GM12892 (cell line): ENCODE results near the gene CKAP4. TPM values are rescaled to one million over a fixed set of nuclear protein-coding genes. Genes with fewer than 3 reads are reported as not detected.
"Not testable (repeated sequence)": the region's sequence is repeated elsewhere in the genome, so short reads cannot be mapped to it uniquely, and the experiment has no call there.

Experiments used
- DNase-seq: peaks from one replicate; pipeline ENCODE4 v3.0.0; 2011; ENCODE audit not compliant: insufficient read length
- FAIRE-seq: peaks from 2 replicates; lab custom pipeline; 2011; peaks lifted over from hg19 to GRCh38; lab: Jason Lieb, UNC
- POLR2A ChIP-seq: IDR thresholded peaks from 2 replicates; pipeline ENCODE4 v1.6.1; 2011; ENCODE audit warnings: low read depth, low read length, control low read depth
- POLR2AphosphoS5 ChIP-seq: IDR thresholded peaks from 2 replicates; pipeline ENCODE4 v1.6.1; 2011; ENCODE audit warnings: low read depth, low read length, control low read depth
- TAF1 ChIP-seq: IDR thresholded peaks from 2 replicates; pipeline ENCODE4 v1.6.1; 2011; ENCODE audit warnings: low read depth, mild to moderate bottlenecking, control low read depth, low read length, borderline replicate concordance
- polyA plus RNA-seq: library from polyadenylated mRNA; unstranded; fragments of >200 nt; gene quantifications from one replicate; pipeline ENCODE4 v1.2.1, GENCODE V29; 2012; ENCODE audit warnings: missing spikeins, inconsistent platforms; ENCODE audit not compliant: missing spikeins

The CKAP4 gene, protein sequence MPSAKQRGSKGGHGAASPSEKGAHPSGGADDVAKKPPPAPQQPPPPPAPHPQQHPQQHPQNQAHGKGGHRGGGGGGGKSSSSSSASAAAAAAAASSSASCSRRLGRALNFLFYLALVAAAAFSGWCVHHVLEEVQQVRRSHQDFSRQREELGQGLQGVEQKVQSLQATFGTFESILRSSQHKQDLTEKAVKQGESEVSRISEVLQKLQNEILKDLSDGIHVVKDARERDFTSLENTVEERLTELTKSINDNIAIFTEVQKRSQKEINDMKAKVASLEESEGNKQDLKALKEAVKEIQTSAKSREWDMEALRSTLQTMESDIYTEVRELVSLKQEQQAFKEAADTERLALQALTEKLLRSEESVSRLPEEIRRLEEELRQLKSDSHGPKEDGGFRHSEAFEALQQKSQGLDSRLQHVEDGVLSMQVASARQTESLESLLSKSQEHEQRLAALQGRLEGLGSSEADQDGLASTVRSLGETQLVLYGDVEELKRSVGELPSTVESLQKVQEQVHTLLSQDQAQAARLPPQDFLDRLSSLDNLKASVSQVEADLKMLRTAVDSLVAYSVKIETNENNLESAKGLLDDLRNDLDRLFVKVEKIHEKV
- polyA plus RNA-seq: 7.0 TPM

- TF ChIP-seq POLR2AphosphoS5 (no peak), POLR2A (no peak), TAF1 (no peak)
- FAIRE-seq (peak; percentile 84), DNase-seq (peak; percentile 71)
Observed at GRCh38 chr12:106247674-106248311, at the start of gene CKAP4. TSS of gene CKAP4 (minus strand) at chr12:106248020. CDS start at chr12:106247851, 169 bp downstream.

DNA sequence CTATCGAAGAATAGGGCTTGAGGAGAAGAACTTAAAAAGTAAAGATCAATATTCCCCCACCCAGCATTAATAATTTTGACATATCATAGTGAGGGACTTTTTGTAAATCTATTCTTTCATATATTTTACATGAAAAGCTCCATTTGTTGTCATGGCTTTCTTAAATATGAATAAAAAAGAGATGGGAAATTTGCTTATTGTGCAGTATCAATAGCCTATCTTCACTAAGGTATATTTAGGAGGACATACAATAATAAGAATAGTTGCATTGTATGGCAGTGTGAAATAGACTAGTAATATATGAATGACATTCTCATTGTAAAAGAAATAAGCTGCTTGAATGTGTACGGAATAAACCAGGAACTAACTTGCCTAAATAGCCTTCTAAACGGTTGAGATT is 49.3 kb upstream of the CKAP4 start:
- FAIRE-seq (no peak), DNase-seq (no peak)
- TF ChIP-seq TAF1: no peak
- TF ChIP-seq POLR2AphosphoS5: no peak
- TF ChIP-seq POLR2A: no peak

- DNase-seq (no peak), FAIRE-seq (no peak)
- TF ChIP-seq POLR2A (no peak), TAF1 (no peak), POLR2AphosphoS5 (no peak)
Observed at GRCh38 chr12:106296179-106296877, 48.5 kb upstream of the CKAP4 start.

- FAIRE-seq (no peak), DNase-seq (no peak)
- TF ChIP-seq POLR2AphosphoS5 (no peak), TAF1 (no peak), POLR2A (no peak)
Observed at GRCh38 chr12:106292339-106292738, 44.5 kb upstream of the CKAP4 start.

GRCh38 chr12:106291342-106291741 is 43.5 kb upstream of the CKAP4 start:
- no peak for DNase-seq
- no peak for FAIRE-seq
- TF ChIP-seq TAF1 (no peak), POLR2A (no peak)

DNA sequence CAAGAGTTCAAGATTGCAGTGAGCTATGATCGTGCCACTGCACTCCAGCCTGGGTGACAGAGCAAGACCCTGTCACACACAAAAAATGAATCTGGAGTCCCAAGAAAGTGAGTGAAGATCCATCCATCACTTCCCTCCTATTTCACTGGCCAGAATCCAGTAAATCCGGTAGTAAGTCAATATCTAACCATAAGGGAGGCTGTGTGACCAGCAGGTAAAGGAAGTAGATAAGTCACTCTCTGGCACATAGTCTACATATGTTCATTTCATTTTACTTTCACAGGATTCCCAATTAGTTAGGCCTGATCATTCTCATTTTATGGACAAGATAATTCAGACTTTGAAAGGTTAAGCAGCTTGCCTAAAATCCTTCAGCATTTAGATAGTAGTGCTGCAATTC is 42.8 kb upstream of the CKAP4 start:
- DNase-seq: no peak
- no peak for FAIRE-seq

GRCh38 chr12:106289196-106289681 is 41.4 kb upstream of the CKAP4 start:
- FAIRE-seq (no peak), DNase-seq (no peak)
- TF ChIP-seq POLR2A: no peak
- TF ChIP-seq TAF1: no peak
- no peak for TF ChIP-seq POLR2AphosphoS5

More for the DNA sequence above, 42.8 kb upstream of the CKAP4 start:
- TF ChIP-seq POLR2A (no peak), TAF1 (no peak), POLR2AphosphoS5 (no peak)

- DNase-seq: no peak
- no peak for FAIRE-seq
- no peak for TF ChIP-seq POLR2AphosphoS5
Observed at GRCh38 chr12:106288494-106289195, 40.8 kb upstream of the CKAP4 start.

DNA sequence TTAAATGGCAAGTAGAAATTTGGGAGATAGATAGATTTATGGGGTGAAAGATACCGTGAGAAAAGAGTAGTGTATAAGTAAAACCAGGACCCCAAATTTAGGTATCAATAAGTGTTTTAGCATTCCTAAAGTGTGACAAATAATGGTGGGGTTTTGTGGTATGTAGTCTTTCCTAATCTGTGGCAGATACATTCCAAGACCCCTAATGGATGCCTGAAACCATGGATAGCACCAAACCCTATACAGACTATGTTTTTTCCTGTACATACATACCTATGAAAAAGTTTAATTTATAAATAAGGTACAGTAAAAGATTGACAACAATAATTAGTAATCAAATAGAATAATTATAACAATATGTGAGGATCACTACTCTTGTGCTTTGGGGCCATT is 40.3 kb upstream of the CKAP4 start:
- TF ChIP-seq POLR2A: no peak
- FAIRE-seq (no peak), DNase-seq (no peak)

- no peak for TF ChIP-seq TAF1
- TF ChIP-seq POLR2A: no peak
- TF ChIP-seq POLR2AphosphoS5: no peak
- no peak for FAIRE-seq
- DNase-seq: no peak
Observed at GRCh38 chr12:106287364-106287763, 39.5 kb upstream of the CKAP4 start.

DNA sequence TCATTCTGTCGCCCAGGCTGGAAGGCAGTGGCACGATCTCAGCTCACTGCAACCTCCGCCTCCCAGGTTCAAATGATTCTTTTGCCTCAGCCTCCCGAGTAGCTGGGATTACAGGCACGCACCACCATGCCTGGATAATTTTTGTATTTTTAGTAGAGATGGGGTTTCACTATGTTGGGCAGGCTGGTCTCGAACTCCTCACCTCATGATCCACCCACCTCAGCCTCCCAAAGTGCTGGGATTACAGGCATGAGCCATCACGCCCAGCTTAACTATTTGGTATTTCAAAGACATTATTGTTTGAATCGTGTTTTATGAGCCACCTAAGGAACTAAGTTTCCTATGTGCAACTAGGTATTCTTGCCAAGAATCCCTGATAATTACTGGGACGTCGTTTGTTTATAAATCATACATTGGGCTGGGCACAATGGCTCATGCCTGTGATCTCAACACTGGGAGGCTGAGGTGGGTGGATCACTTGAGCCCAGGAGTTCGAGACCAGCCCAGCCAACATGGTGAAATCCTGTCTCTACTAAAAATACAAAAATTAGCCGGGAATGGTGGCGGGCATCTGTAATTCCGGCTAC is 38.8 kb upstream of the CKAP4 start:
- not testable (repeated sequence) for DNase-seq, FAIRE-seq
